Uterus (tissue), 4 donors: ENCODE data around the gene NPAS1. TPM values are rescaled to one million over a fixed set of nuclear protein-coding genes. Genes with fewer than 3 reads are reported as not detected.

Experiments used
- DNase-seq, 2 donors: peaks; one replicate each; pipeline ENCODE4 v3.0.0-alpha.2; 2019 to 2020
- H3K27ac ChIP-seq, 2 donors: fragments of 200-600 bp; sonication (generic); 1 replicate in 1 of 2; 2 replicates in 1 of 2; pipeline ENCODE4 v1.5.1; 2016 to 2018
- H3K27me3 ChIP-seq, 2 donors: fragments of 200-600 bp; sonication (generic); one replicate each; pipeline ENCODE4 v1.5.1; 2018 to 2019; ENCODE audit warnings: control low read depth in 1 of 2
- H3K36me3 ChIP-seq, 2 donors: fragments of 200-600 bp; sonication (generic); one replicate each; pipeline ENCODE4 v1.5.1; 2019; ENCODE audit warnings: control low read depth in 1 of 2
- H3K4me1 ChIP-seq, 2 donors: fragments of 200-600 bp; sonication (generic); one replicate each; pipeline ENCODE4 v1.5.1; 2018 to 2019; ENCODE audit warnings: control low read depth in 1 of 2
- H3K4me3 ChIP-seq, 2 donors: fragments of 200-600 bp; sonication (generic); 1 replicate in 1 of 2; 2 replicates in 1 of 2; pipeline ENCODE4 v1.5.1; 2018 to 2019; ENCODE audit warnings: mild to moderate bottlenecking in 1 of 2
- H3K9me3 ChIP-seq, 2 donors: fragments of 200-600 bp; sonication (generic); one replicate each; pipeline ENCODE4 v1.5.1; 2019; ENCODE audit warnings: control low read depth in 1 of 2
- CTCF ChIP-seq, 4 experiments: fragments of 200-600 bp in 2 of 4; fragments of 450-650 bp in 2 of 4; sonication (generic) in 2 of 4; IDR thresholded peaks; one replicate each; pipeline ENCODE4 v1.5.1; 2016 to 2019; ENCODE audit warnings: antibody characterized with exemption in 4 of 4, mild to moderate bottlenecking in 2 of 4, moderate library complexity in 1 of 4
- POLR2A ChIP-seq, 2 donors: fragments of 450-650 bp; IDR thresholded peaks; one replicate each; pipeline ENCODE4 v1.6.1; 2016; ENCODE audit warnings: antibody characterized with exemption in 2 of 2, mild to moderate bottlenecking in 1 of 2, moderate library complexity in 1 of 2
- intact Hi-C: fragments of 100-400 bp; cut with DNase I; formaldehyde crosslinking; loops from one replicate; pipeline ENCODE4 v1.15.1; 2023; ENCODE audit warnings: low total_unique reads
- total RNA-seq, 4 donors: library from RNA; depleted of rRNA in 3 of 4; stranded (reverse); fragments of >200 nt in 3 of 4; gene quantifications; one replicate each; pipeline versions ENCODE4 v1.1.0 to v1.2.4, GENCODE V29; 2014 to 2023
- donor health status: DM: yes; HTN: yes; CAD: no.

Gene NPAS1
- total RNA-seq, 4 donors from 2014 or later = not detected

GRCh38 chr19:47065242-47065641 lies 45.6 kb downstream of the NPAS1 start:
- DNase-seq = no peak
- Histone ChIP-seq H3K4me3 (no peak overlapping the region), H3K27me3 (no peaks in the 10 kb centered on the region), H3K4me1 (no peaks in the 10 kb centered on the region), H3K27ac (no peak overlapping the region), H3K9me3 (no peaks in the 10 kb centered on the region), H3K36me3 (no peaks in the 10 kb centered on the region)
- TF ChIP-seq CTCF (IDR thresholded peaks at IDR 0.05) (no peak), POLR2A (IDR thresholded peaks at IDR 0.05) (no peak)
- intact Hi-C loops = no loop called here

GRCh38 chr19:47066376-47067214 lies 47.0 kb downstream of the NPAS1 start:
- TF ChIP-seq CTCF (IDR thresholded peaks at IDR 0.05) (no peak), POLR2A (IDR thresholded peaks at IDR 0.05) (no peak)
- Histone ChIP-seq H3K9me3 (no peaks in the 10 kb centered on the region), H3K4me1 (no peaks in the 10 kb centered on the region), H3K36me3 (no peaks in the 10 kb centered on the region), H3K27me3 (no peaks in the 10 kb centered on the region), H3K4me3 (no peak overlapping the region), H3K27ac (no peak overlapping the region)
- intact Hi-C loops = no loop called here
- no peak for DNase-seq

GRCh38 chr19:47067215-47067847 lies 47.7 kb downstream of the NPAS1 start:
- no peaks in the 10 kb centered on the region for H3K27me3 ChIP-seq
- H3K36me3 ChIP-seq = no peaks in the 10 kb centered on the region
- H3K4me3 ChIP-seq = no peak overlapping the region
- no peak for DNase-seq
- no peak for TF ChIP-seq POLR2A (IDR thresholded peaks at IDR 0.05)
- TF ChIP-seq CTCF (IDR thresholded peaks at IDR 0.05) = no peak
- H3K4me1 ChIP-seq = no peaks in the 10 kb centered on the region
- no peaks in the 10 kb centered on the region for H3K9me3 ChIP-seq
- intact Hi-C loops = no loop called here
- H3K27ac ChIP-seq = no peak overlapping the region

GRCh38 chr19:47068246-47068645 lies 48.6 kb downstream of the NPAS1 start:
- intact Hi-C loops = no loop called here
- TF ChIP-seq CTCF (IDR thresholded peaks at IDR 0.05) (no peak), POLR2A (IDR thresholded peaks at IDR 0.05) (no peak)
- Histone ChIP-seq H3K27ac (no peak overlapping the region), H3K4me1 (no peaks in the 10 kb centered on the region), H3K4me3 (no peak overlapping the region), H3K36me3 (no peaks in the 10 kb centered on the region), H3K9me3 (no peaks in the 10 kb centered on the region), H3K27me3 (no peaks in the 10 kb centered on the region)
- DNase-seq = no peak

- no peaks in the 10 kb centered on the region for H3K9me3 ChIP-seq
- H3K4me1 ChIP-seq = no peaks in the 10 kb centered on the region
- DNase-seq = no peak
- intact Hi-C loops = no loop called here
- no peaks in the 10 kb centered on the region for H3K27me3 ChIP-seq
- H3K27ac ChIP-seq = no peak overlapping the region
- TF ChIP-seq CTCF (IDR thresholded peaks at IDR 0.05) (no peak), POLR2A (IDR thresholded peaks at IDR 0.05) (no peak)
- H3K36me3 ChIP-seq = no peaks in the 10 kb centered on the region
- no peak overlapping the region for H3K4me3 ChIP-seq
Observed at GRCh38 chr19:47068876-47069406, 49.3 kb downstream of the NPAS1 start.
